Gastroesophageal sphincter (tissue), 4 donors: ENCODE measurements around the gene RPL12. TPM values are rescaled to one million over a fixed set of nuclear protein-coding genes. Genes with fewer than 3 reads are reported as not detected.
A peak's percentile ranks its signal among the peaks of the same experiment; 100 is the strongest.

Experiments used
- ATAC-seq: fragments of 150-250 bp; one replicate; pipeline ENCODE4 v1.9.1; 2016; ENCODE audit warnings: mild to moderate bottlenecking, moderate library complexity
- H3K27ac ChIP-seq, 4 donors: fragments of 200-600 bp; sonication (generic) in 3 of 4; 1 replicate in 3 of 4; 2 replicates in 1 of 4; pipeline ENCODE4 v1.5.1; 2016 to 2019
- H3K27me3 ChIP-seq: fragments of 200-600 bp; sonication (generic); one replicate; pipeline ENCODE4 v1.5.1; 2019
- H3K36me3 ChIP-seq, 2 donors: fragments of 200-600 bp; sonication (generic); one replicate each; pipeline ENCODE4 v1.5.1; 2019; ENCODE audit warnings: control low read depth in 1 of 2
- H3K4me1 ChIP-seq, 3 donors: fragments of 200-600 bp; sonication (generic); 1 replicate in 2 of 3; 2 replicates in 1 of 3; pipeline ENCODE4 v1.5.1; 2016 to 2019; ENCODE audit warnings: control low read depth in 2 of 3
- H3K4me3 ChIP-seq, 2 donors: fragments of 200-600 bp; sonication (generic); one replicate each; pipeline ENCODE4 v1.5.1; 2019; ENCODE audit warnings: mild to moderate bottlenecking in 1 of 2, moderate library complexity in 1 of 2
- H3K9me3 ChIP-seq, 3 donors: fragments of 200-600 bp; sonication (generic); one replicate each; pipeline ENCODE4 v1.5.1; 2017 to 2019; ENCODE audit warnings: control low read depth in 2 of 3
- EP300 ChIP-seq: sonication (generic); formaldehyde crosslinking; IDR thresholded peaks from one replicate; pipeline ENCODE4 v1.6.1; 2017; ENCODE audit warnings: antibody characterized with exemption, mild to moderate bottlenecking
- POLR2A ChIP-seq, 2 donors: fragments of 450-650 bp; IDR thresholded peaks; one replicate each; pipeline ENCODE4 v1.6.1; 2017; ENCODE audit warnings: antibody characterized with exemption in 2 of 2, mild to moderate bottlenecking in 2 of 2, moderate library complexity in 1 of 2
- POLR2AphosphoS5 ChIP-seq: sonication (generic); formaldehyde crosslinking; IDR thresholded peaks from one replicate; pipeline ENCODE4 v1.6.1; 2017; ENCODE audit warnings: antibody characterized with exemption
- WGBS, 2 donors: methylation state at CpG; one replicate each; pipeline ENCODE4 v1.1.5; 2018; ENCODE audit warnings: low coverage in 1 of 2; 5-methylcytosine and 5-hydroxymethylcytosine counted together
- total RNA-seq, 4 donors: library from RNA; depleted of rRNA; stranded (reverse); fragments of >200 nt; gene quantifications; one replicate each; pipeline ENCODE4 v1.1.0, GENCODE V29; 2016
- TF ChIP-seq, protein P1 (sequence below), 4 experiments: fragments of 200-600 bp in 2 of 4; fragments of 450-650 bp in 2 of 4; sonication (generic) in 1 of 4; IDR thresholded peaks; one replicate each; pipeline ENCODE4 v1.5.1; 2017 to 2019; ENCODE audit warnings: antibody characterized with exemption in 4 of 4, mild to moderate bottlenecking in 2 of 4, moderate library complexity in 2 of 4

Gene RPL12
- total RNA-seq, 4 donors from 2014 or later = 879 to 2,906 (median 1,722) TPM

DNA sequence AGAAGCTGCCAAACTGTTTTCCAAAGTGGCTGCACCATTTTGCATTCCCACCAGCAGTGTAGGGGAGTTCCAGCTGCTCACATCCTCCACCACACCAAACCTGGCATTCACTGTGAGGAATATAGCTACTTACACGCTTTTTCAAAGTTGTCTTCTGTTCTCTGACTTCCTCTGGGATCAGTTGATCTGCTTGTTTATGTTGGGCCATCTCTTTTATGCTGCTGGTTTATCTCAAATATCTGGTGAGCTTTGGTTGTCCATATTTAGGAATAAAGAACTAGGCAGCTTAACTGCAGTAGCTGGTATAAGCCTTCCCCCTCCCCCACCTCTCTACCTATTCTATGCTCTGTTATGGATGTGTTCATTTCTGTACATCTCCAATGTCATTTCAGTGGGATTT, 35.5 kb downstream of the RPL12 start:
- H3K9me3 ChIP-seq = no peaks in the 10 kb centered on the region
- 62 to 78% methylated on average over 1 of the region's 1 CpG for WGBS, 2 donors
- H3K4me1 ChIP-seq = peaks cover 0 to 5% (median 0%) of the 10 kb centered on the region in 3 donors
- H3K4me3 ChIP-seq = no peak overlapping the region
- no peak for ATAC-seq
- no peak overlapping the region for H3K27ac ChIP-seq
- peaks cover 0 to 10% of the 10 kb centered on the region in 2 donors for H3K36me3 ChIP-seq
- TF ChIP-seq POLR2AphosphoS5 (peak; percentile 17), EP300 (no peak)
- no peaks in the 10 kb centered on the region for H3K27me3 ChIP-seq

DNA sequence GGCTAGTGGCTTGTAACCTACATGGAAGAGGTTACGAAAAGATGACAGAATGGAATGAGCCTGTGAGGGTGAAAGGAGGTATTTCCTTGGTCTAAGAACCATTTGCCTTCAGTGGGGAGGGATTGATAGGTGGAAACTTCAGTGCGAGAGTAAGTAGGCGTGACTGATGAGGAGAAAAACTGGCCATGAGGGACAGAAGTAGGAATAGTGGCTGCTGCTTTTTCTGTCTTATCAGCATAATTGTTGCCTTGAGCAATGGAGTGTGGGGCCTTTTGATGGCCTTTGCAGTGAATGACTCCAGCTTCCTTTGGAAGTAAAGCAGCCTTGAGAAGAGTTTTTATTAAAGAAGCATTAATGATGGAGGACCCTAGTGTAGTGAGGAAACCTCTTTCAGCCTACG, 36.1 kb downstream of the RPL12 start:
- H3K4me1 ChIP-seq = peaks cover 0 to 4% (median 0%) of the 10 kb centered on the region in 3 donors
- no peak overlapping the region for H3K4me3 ChIP-seq
- no peaks in the 10 kb centered on the region for H3K9me3 ChIP-seq
- peaks cover 0 to 10% of the 10 kb centered on the region in 2 donors for H3K36me3 ChIP-seq
- H3K27ac ChIP-seq = no peak overlapping the region
- TF ChIP-seq POLR2A (IDR thresholded peaks at IDR 0.05) (no peak), EP300 (no peak), POLR2AphosphoS5 (no peak)
- TF ChIP-seq, protein P1, sequence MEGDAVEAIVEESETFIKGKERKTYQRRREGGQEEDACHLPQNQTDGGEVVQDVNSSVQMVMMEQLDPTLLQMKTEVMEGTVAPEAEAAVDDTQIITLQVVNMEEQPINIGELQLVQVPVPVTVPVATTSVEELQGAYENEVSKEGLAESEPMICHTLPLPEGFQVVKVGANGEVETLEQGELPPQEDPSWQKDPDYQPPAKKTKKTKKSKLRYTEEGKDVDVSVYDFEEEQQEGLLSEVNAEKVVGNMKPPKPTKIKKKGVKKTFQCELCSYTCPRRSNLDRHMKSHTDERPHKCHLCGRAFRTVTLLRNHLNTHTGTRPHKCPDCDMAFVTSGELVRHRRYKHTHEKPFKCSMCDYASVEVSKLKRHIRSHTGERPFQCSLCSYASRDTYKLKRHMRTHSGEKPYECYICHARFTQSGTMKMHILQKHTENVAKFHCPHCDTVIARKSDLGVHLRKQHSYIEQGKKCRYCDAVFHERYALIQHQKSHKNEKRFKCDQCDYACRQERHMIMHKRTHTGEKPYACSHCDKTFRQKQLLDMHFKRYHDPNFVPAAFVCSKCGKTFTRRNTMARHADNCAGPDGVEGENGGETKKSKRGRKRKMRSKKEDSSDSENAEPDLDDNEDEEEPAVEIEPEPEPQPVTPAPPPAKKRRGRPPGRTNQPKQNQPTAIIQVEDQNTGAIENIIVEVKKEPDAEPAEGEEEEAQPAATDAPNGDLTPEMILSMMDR (IDR thresholded peaks at IDR 0.05) = no peak
- ATAC-seq = no peak
- H3K27me3 ChIP-seq = no peaks in the 10 kb centered on the region
- WGBS, 2 donors = 91 to 92% methylated on average over 4 of the region's 4 CpGs

DNA sequence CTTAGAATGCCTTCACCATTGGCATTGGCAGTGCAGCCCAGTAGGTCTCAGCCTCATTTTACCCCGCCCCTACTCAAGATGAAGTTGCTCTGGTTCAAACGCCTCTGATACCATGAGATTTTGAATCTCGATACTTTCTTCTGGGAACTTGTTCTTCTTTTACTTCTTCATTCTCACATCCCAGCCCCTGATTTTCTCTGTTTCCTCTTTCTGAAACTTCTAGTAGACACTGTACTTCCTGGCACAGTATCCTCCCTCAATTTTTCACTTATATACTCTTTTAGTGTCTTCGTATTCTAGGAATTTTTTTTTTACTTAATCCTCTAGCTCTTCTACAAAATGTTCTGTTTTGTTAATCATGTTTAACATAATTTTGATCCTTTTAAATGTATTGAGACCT, 40.1 kb downstream of the RPL12 start:
- peaks cover 0 to 25% of the 10 kb centered on the region in 2 donors for H3K36me3 ChIP-seq
- ATAC-seq = no peak
- 60 to 91% methylated on average over 1 to 4 of the region's 4 CpGs for WGBS, 2 donors
- H3K4me1 ChIP-seq = no peaks in the 10 kb centered on the region
- no peaks in the 10 kb centered on the region for H3K27me3 ChIP-seq
- H3K9me3 ChIP-seq = no peaks in the 10 kb centered on the region
- H3K4me3 ChIP-seq = no peak overlapping the region
- no peak overlapping the region for H3K27ac ChIP-seq
- TF ChIP-seq, protein P1 (IDR thresholded peaks at IDR 0.05) = no peak
- TF ChIP-seq POLR2A (IDR thresholded peaks at IDR 0.05) (no peak), POLR2AphosphoS5 (no peak), EP300 (no peak)

DNA sequence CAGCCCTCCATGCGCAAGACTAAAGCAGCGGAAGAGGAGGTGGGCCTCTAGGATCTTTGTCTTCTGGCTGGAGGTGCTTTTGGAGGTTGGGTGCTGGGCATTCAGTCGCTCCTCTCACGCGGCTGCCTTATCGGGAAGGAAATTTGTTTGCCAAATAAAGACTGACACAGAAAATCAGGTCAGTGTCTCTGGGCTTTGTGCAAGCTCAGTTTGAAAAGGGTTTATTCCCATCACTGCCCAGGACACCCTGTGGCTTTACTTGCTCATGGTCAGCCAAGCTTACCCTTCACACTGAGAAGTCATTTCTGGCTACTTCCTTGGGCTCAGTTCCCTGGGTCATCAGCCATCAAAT, 43.7 kb downstream of the RPL12 start:
- ATAC-seq = no peak
- H3K9me3 ChIP-seq = no peaks in the 10 kb centered on the region
- H3K27me3 ChIP-seq = no peaks in the 10 kb centered on the region
- peaks cover 0 to 61% of the 10 kb centered on the region in 2 donors for H3K36me3 ChIP-seq
- WGBS, 2 donors = 50% methylated on average over 2 of the region's 6 CpGs; no CpG with 5 or more reads in 1 of the 2 donors
- H3K4me3 ChIP-seq = no peak overlapping the region
- no peak overlapping the region for H3K27ac ChIP-seq
- TF ChIP-seq POLR2AphosphoS5 = no peak
- TF ChIP-seq POLR2A (IDR thresholded peaks at IDR 0.05) = no peak
- TF ChIP-seq, protein P1 (IDR thresholded peaks at IDR 0.05) = no peak
- TF ChIP-seq EP300 = no peak
- no peaks in the 10 kb centered on the region for H3K4me1 ChIP-seq

DNA sequence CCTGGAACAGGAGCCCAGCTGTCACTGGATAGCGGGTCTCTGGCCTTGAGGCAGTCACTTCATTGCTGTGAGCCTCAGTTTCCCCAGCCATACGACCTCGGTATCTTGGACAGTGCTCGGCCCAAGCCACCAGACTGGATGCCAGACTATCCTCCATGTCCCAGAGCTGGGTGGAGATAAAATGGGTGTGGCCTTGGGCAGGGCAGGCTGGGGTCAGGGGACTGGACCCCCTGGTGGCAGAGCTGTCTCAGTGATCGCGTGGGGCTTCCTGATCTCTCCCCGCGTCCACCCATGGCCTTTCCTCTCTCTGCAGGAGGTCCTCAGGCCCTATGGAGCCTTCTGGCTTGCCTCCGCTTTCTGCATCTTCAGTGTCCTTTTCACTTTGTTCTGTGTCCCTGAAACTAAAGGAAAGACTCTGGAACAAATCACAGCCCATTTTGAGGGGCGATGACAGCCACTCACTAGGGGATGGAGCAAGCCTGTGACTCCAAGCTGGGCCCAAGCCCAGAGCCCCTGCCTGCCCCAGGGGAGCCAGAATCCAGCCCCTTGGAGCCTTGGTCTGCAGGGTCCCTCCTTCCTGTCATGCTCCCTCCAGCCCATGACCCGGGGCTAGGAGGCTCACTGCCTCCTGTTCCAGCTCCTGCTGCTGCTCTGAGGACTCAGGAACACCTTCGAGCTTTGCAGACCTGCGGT, 44.3 kb downstream of the RPL12 start:
- no peaks in the 10 kb centered on the region for H3K27me3 ChIP-seq

More for the DNA sequence above, 44.3 kb downstream of the RPL12 start:
- WGBS, 2 donors = 80 to 90% methylated on average over 1 to 2 of the region's 13 CpGs
- no peak for ATAC-seq
- TF ChIP-seq, protein P1 (IDR thresholded peaks at IDR 0.05) = no peak
- TF ChIP-seq POLR2A (IDR thresholded peaks at IDR 0.05) (no peak), EP300 (no peak), POLR2AphosphoS5 (no peak)
- Histone ChIP-seq H3K36me3 (peaks cover 0 to 66% of the 10 kb centered on the region in 2 donors), H3K4me1 (no peaks in the 10 kb centered on the region), H3K4me3 (no peak overlapping the region), H3K9me3 (no peaks in the 10 kb centered on the region), H3K27ac (no peak overlapping the region)
